ENCODE data around the gene SURF4.
A peak's percentile ranks its signal among the peaks of the same experiment; 100 is the strongest.
"Not testable (repeated sequence)": the region's sequence is repeated elsewhere in the genome, so short reads cannot be mapped to it uniquely, and the experiment has no call there.

SURF4 gene

DNA sequence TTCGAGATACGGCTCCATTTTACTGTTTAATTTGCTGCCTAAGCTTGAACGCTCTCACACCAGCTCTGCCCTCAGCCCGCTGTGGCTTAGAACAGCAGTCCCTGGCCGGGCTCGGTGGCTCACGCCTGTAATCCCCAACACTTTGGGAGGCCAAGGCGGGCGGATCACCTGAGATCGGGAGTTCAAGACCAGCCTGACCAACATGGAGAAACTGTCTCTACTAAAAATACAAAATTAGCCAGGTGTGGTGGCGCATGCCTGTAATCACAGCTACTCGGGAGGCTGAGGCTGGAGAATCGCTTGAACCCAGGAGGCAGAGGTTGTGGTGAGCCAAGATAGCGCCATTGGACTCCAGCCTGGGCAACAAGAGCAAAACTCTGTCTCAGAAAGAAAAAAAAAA, 1.4 kb upstream of the SURF4 start:
- not testable (repeated sequence) for H3K27me3 ChIP-seq (ENCODE audit: insufficient read depth, low read length); H2AFZ ChIP-seq (ENCODE audit: low read depth, low read length); H3K36me3 ChIP-seq (ENCODE audit: insufficient read depth, low read length); H3K4me1 ChIP-seq (ENCODE audit: insufficient read depth, low read length); H3K9me3 ChIP-seq (ENCODE audit: low read length)
- peak overlapping the region; percentile 70 for H3K4me3 ChIP-seq (ENCODE audit: low read length)

DNA sequence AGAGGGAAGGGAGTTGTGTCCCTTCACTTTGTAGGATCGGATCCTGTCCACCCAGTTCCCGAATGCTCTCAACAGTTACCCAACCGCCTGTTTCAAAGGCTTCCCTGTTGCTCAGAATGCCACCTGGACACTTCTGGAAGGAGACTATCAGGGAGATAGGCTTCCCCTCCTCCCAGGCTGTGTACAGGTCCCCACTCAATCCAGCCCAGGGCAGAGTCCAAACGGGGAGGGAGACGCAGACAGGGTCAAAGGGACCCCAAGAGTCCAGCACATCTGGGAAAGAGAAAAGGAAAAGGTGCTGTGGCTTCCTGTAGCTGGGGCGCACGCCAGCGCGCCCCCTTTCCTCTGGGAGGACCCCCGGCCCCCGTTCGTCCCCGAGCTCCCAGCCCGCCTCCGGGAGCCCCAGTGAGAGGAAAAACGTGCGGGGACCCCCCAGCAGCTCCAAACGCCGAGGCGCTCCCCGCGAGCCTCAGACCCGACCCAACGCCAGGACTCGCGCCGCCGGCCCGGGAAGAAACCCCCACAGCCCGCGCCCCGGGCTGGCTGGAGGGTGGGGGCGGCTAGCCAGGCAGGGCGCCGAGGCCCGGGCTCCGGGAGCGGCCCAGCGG, 640 bp downstream of the SURF4 start:
- Histone ChIP-seq H3K9me3 (ENCODE audit: low read length) (no peaks in the 10 kb centered on the region), H3K27me3 (ENCODE audit: insufficient read depth, low read length) (no peaks in the 10 kb centered on the region)

DNA sequence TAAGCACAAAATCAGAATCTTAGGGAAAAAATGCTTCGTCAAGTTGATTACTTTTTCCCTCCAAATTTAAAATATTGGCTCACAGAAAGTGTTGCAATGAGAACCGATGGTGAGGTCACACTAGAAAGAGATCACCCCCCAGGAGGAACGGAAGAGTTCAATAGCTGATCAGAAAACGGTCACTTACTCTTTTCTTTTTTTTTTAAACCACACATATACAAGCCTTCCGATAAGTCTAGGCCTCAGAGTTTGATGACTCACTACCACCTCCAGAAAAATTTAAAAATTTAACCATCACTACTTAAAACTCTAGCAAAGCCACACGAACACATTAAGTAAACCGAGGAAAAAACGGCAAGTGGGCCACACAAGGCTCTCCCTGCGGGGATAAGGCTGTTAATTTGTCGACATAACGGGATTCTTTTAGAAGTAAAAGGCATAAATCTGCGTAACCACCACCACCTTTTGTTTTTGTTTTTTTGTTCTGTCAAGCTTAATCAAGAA, 1.2 kb downstream of the SURF4 start:
- Histone ChIP-seq H3K4me3 (ENCODE audit: low read length) (peak overlapping the region; percentile 58), H3K27me3 (ENCODE audit: insufficient read depth, low read length) (no peaks in the 10 kb centered on the region), H2AFZ (ENCODE audit: low read depth, low read length) (no peak overlapping the region), H3K4me1 (ENCODE audit: insufficient read depth, low read length) (peaks cover 8% of the 10 kb centered on the region), H3K36me3 (ENCODE audit: insufficient read depth, low read length) (peaks cover 18% of the 10 kb centered on the region), H3K9me3 (ENCODE audit: low read length) (no peaks in the 10 kb centered on the region)

More for the DNA sequence above, 640 bp downstream of the SURF4 start:
- H3K4me1 ChIP-seq (ENCODE audit: insufficient read depth, low read length) = peaks cover 8% of the 10 kb centered on the region
- H3K36me3 ChIP-seq (ENCODE audit: insufficient read depth, low read length) = peaks cover 16% of the 10 kb centered on the region
- no peak overlapping the region for H2AFZ ChIP-seq (ENCODE audit: low read depth, low read length)
- H3K4me3 ChIP-seq (ENCODE audit: low read length) = peak overlapping the region; percentile 58

DNA sequence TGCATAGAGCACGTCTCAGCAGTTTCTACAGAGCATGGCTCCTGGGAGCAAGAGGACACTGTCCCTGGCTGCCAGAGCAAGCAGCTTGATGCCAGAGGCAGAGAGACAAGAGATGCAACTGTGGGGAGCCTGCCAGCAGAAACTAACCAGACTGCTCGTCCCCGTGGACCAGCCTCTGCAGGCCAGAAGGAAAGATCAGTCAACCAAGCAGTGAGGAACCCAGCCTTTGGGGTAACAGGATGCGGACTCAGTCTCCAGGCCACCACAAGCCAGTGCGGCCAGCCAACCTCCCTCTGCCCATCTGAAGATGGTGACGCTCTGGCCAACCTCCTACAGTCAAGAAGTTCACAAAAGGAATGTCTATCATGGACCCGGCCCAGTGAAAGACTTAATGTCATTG, 3.7 kb downstream of the SURF4 start:
- Histone ChIP-seq H3K4me3 (ENCODE audit: low read length) (no peak overlapping the region), H3K27me3 (ENCODE audit: insufficient read depth, low read length) (no peaks in the 10 kb centered on the region), H3K9me3 (ENCODE audit: low read length) (no peaks in the 10 kb centered on the region), H3K4me1 (ENCODE audit: insufficient read depth, low read length) (peaks cover 8% of the 10 kb centered on the region), H3K36me3 (ENCODE audit: insufficient read depth, low read length) (peaks cover 31% of the 10 kb centered on the region), H2AFZ (ENCODE audit: low read depth, low read length) (no peak overlapping the region)

DNA sequence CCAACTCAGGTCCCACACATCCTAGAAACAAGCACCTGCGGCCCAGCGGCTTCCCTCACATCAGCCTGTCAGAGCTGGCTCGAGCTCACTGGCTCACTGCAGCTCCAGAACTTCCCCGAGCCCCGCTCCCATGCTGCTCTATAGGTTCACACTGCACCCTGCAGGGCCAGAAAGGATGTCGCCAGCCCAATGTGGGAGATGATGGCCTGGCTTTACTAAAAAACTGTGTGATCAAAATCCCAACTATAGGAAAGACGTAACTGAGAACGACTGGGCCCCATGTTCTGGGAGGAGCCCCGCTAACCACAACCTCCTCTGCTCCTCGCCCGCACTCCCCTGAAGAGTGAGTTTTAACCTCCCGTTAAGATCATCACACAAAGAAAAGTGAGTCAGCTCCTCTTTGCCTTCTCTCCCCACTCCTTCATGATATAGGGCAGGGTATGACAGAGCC, 4.6 kb downstream of the SURF4 start:
- Histone ChIP-seq H3K4me1 (ENCODE audit: insufficient read depth, low read length) (peaks cover 6% of the 10 kb centered on the region), H3K27me3 (ENCODE audit: insufficient read depth, low read length) (no peaks in the 10 kb centered on the region), H3K9me3 (ENCODE audit: low read length) (no peaks in the 10 kb centered on the region), H3K4me3 (ENCODE audit: low read length) (no peak overlapping the region), H2AFZ (ENCODE audit: low read depth, low read length) (no peak overlapping the region), H3K36me3 (ENCODE audit: insufficient read depth, low read length) (peaks cover 39% of the 10 kb centered on the region)

DNA sequence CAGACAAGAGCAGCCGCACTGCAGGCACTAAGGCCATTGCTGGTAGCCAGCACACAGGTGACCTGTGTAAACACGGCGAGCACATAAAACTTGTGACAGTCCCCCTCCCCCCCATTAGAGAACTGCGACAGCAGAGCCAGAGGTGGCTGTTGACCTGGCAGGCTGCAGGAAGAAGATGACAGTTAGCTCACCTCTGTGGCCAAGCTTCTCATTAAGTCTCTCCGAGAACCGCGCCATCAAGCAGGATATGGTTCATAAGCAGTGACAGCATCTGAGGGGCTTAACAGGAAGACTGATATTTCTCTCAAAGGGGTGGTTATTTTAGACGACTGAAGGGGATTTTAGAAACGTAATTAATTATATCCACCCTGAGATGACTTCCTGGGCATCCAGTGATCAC, 5.2 kb downstream of the SURF4 start:
- Histone ChIP-seq H3K4me1 (ENCODE audit: insufficient read depth, low read length) (peaks cover 6% of the 10 kb centered on the region), H3K9me3 (ENCODE audit: low read length) (no peaks in the 10 kb centered on the region), H3K36me3 (ENCODE audit: insufficient read depth, low read length) (peaks cover 45% of the 10 kb centered on the region), H3K27me3 (ENCODE audit: insufficient read depth, low read length) (no peaks in the 10 kb centered on the region), H3K4me3 (ENCODE audit: low read length) (no peak overlapping the region), H2AFZ (ENCODE audit: low read depth, low read length) (no peak overlapping the region)

DNA sequence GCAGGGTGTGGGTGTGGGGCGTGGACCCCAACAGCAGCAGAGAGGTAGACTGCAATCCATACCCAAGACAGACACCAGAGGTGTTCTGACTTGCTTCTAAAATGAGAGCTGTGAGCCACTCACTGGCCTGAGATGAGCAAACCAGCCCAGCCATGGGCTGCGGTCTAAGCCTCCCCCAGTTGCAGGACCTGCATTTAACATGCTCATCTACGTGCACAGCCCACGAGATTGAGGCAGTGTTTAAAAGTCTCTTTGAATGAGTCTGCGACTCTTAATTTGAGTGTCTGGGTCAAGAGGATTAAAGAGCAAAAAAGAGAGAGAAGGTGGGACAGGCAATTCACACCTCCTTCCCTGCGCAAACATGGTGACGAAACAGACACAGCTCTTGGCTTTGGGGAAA, 5.9 kb downstream of the SURF4 start:
- H3K4me3 ChIP-seq (ENCODE audit: low read length) = no peak overlapping the region
- peaks cover 5% of the 10 kb centered on the region for H3K4me1 ChIP-seq (ENCODE audit: insufficient read depth, low read length)
- H3K27me3 ChIP-seq (ENCODE audit: insufficient read depth, low read length) = no peaks in the 10 kb centered on the region
- no peak overlapping the region for H2AFZ ChIP-seq (ENCODE audit: low read depth, low read length)
- H3K9me3 ChIP-seq (ENCODE audit: low read length) = no peaks in the 10 kb centered on the region
- H3K36me3 ChIP-seq (ENCODE audit: insufficient read depth, low read length) = peaks cover 53% of the 10 kb centered on the region

DNA sequence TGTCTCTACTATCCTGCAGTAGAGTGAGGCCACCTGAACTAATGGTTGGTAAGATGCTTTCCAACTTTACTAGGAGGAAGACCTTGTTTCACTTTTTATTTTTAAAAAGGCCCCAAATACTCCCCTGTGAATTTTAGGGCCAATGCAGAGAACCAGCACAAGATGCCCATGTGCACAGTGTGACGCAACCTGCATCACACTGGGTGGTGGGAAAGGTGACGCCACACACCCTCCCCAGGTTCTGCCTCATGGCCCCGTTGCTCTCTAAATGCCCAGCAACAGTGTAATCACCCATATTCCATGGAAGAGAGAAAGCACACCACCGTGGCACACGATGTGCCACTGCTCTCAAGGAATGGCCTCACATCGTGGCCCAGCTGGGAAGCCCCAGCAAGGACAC, 6.4 kb downstream of the SURF4 start:
- no peaks in the 10 kb centered on the region for H3K27me3 ChIP-seq (ENCODE audit: insufficient read depth, low read length)

DNA sequence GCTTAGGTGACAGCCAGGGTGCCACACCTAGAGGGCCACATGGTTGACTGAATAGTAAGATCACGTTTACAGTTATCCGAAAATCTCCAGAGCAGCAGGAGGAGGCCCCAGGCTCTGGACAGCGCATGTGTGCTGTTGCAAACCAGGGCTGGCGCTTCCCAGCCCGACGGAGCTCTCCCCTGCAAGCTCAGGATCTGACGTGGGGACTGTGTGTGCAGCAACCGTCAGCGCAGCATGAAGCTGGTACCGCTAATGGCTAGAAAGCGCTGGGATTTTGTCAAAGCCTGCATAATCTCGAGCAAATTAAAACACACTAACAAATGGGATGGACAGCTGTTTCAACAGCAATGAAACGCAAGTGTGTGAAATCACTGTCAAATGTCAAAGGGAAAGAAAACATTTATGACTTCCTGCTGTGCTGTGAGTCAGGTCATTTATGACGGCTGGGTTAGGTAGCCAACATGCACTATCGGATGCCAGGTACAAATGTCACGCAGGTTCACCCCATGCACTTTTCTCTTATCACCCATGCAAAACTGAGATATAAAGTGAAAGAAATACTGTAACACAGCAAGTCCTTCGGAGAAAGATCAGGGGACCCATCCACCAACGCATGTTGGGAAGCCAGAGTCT, 7.5 kb downstream of the SURF4 start:
- H2AFZ ChIP-seq (ENCODE audit: low read depth, low read length) = no peak overlapping the region
- H3K4me3 ChIP-seq (ENCODE audit: low read length) = no peak overlapping the region
- H3K4me1 ChIP-seq (ENCODE audit: insufficient read depth, low read length) = no peaks in the 10 kb centered on the region
- peaks cover 63% of the 10 kb centered on the region for H3K36me3 ChIP-seq (ENCODE audit: insufficient read depth, low read length)
- no peaks in the 10 kb centered on the region for H3K27me3 ChIP-seq (ENCODE audit: insufficient read depth, low read length)
- no peaks in the 10 kb centered on the region for H3K9me3 ChIP-seq (ENCODE audit: low read length)

More for the DNA sequence above, 6.4 kb downstream of the SURF4 start:
- Histone ChIP-seq H3K4me3 (ENCODE audit: low read length) (no peak overlapping the region), H2AFZ (ENCODE audit: low read depth, low read length) (no peak overlapping the region), H3K36me3 (ENCODE audit: insufficient read depth, low read length) (peaks cover 53% of the 10 kb centered on the region), H3K9me3 (ENCODE audit: low read length) (no peaks in the 10 kb centered on the region), H3K4me1 (ENCODE audit: insufficient read depth, low read length) (no peaks in the 10 kb centered on the region)

DNA sequence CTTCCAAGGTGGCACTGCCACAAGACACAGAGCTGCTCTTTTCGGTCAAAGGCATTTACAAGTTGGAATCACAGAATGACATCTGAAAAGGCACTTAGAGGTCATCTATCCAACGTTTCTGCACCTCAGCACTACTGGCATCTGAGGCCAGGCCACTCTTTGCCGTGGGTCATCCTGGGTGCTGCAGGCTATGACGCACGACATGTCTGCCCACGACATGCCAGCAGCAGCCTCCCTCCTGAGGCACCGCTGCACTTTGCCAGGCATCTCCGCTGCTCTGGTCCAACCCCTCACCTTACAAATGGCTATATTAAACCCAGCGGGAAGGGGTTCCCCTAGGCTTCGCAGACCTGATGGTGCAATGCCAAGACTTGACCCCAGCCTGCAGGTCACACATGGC, 8.1 kb downstream of the SURF4 start:
- Histone ChIP-seq H3K4me3 (ENCODE audit: low read length) (no peak overlapping the region), H2AFZ (ENCODE audit: low read depth, low read length) (no peak overlapping the region), H3K27me3 (ENCODE audit: insufficient read depth, low read length) (no peaks in the 10 kb centered on the region), H3K4me1 (ENCODE audit: insufficient read depth, low read length) (no peaks in the 10 kb centered on the region), H3K9me3 (ENCODE audit: low read length) (no peaks in the 10 kb centered on the region), H3K36me3 (ENCODE audit: insufficient read depth, low read length) (peaks cover 65% of the 10 kb centered on the region)

DNA sequence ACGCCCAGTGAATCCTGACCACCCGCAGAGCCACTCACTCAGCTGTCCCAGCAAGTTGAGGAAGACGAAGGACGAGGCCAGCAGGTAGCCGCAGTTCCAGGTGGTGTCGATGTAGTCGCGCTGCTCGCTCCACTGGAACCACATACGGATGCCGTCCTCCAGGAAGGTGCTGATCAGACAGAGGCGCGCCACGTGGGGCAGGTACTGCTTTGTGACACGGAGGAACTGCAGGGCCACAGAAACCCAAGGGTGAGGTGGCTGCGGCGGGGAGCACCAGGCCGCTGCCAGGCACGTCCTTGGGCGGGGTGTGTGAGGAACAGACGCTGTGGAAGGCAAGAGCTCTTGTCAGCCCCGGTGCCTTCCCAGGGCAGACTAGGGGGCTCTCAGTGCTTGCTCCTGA, 8.6 kb downstream of the SURF4 start:
- Histone ChIP-seq H3K4me3 (ENCODE audit: low read length) (no peak overlapping the region), H2AFZ (ENCODE audit: low read depth, low read length) (no peak overlapping the region), H3K36me3 (ENCODE audit: insufficient read depth, low read length) (peaks cover 65% of the 10 kb centered on the region), H3K4me1 (ENCODE audit: insufficient read depth, low read length) (no peaks in the 10 kb centered on the region), H3K9me3 (ENCODE audit: low read length) (no peaks in the 10 kb centered on the region), H3K27me3 (ENCODE audit: insufficient read depth, low read length) (no peaks in the 10 kb centered on the region)

DNA sequence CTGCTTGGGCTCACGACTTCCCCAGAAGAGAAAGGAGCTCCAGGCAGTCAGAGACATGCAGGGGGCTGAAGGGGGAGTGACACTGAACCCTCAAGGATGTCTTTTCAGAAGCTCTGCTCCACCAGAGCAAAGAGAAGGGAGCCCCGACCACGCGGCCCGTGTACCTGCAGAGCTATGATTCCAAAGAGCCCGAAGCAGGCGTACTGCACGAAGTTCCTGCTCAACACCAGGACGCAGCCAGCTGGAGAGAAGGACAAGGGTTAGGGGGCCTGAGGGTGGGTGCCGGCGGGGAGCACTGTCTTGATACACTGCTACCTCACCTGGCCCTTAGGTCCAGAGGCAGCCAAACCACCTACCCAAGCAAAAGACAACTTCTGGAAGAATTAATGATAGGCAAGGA, 9.4 kb downstream of the SURF4 start:
- Histone ChIP-seq H3K36me3 (ENCODE audit: insufficient read depth, low read length) (peaks cover 68% of the 10 kb centered on the region), H3K9me3 (ENCODE audit: low read length) (no peaks in the 10 kb centered on the region), H2AFZ (ENCODE audit: low read depth, low read length) (no peak overlapping the region), H3K4me3 (ENCODE audit: low read length) (no peak overlapping the region), H3K4me1 (ENCODE audit: insufficient read depth, low read length) (no peaks in the 10 kb centered on the region), H3K27me3 (ENCODE audit: insufficient read depth, low read length) (no peaks in the 10 kb centered on the region)

DNA sequence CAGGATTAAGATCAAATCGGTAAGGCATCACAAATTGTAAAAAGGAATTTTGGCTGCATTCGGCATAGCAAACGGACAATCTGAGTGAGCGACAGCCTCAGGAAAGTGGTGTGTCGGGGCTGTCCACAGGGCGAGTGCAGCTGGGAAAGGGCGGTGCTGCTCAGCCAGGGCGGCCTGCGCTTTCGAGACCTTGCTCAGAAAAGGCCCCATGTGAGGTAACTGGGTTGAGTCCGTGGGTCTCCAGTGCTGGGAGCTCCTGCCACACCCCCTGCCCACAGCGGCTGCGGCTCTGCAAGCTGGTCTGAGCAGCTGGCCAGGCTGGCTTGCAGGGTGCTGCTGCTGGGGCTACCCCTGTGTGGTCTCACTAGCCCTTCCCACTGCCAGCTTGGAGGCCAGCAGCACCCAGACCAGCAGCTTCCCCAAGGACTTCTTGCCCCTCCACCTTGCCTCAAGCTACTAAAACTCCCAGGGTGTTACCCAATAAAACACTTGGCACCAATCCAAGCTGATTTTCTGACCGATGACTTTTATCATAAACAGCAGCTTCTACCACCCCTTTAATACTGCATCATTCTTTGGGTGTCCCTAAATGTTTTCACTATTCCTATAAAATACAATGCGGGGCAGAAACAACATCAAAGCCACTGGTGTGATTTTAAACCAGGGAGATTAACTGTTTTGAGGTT, 13.4 kb downstream of the SURF4 start:
- Histone ChIP-seq H2AFZ (ENCODE audit: low read depth, low read length) (no peak overlapping the region), H3K4me3 (ENCODE audit: low read length) (no peak overlapping the region), H3K27me3 (ENCODE audit: insufficient read depth, low read length) (no peaks in the 10 kb centered on the region), H3K36me3 (ENCODE audit: insufficient read depth, low read length) (peaks cover 88% of the 10 kb centered on the region), H3K4me1 (ENCODE audit: insufficient read depth, low read length) (peaks cover 5% of the 10 kb centered on the region), H3K9me3 (ENCODE audit: low read length) (no peaks in the 10 kb centered on the region)
